Body of pancreas (tissue), 4 donors: ENCODE results near the gene DNMT3A.

Source experiments
- CTCF ChIP-seq, 7 experiments: fragments of 450-650 bp in 4 of 7; fragments of 200-600 bp in 3 of 7; sonication (generic) in 3 of 7; IDR thresholded peaks; one replicate each; pipeline ENCODE4 v1.5.1; 2016 to 2019; ENCODE audit warnings: antibody characterized with exemption in 7 of 7
- POLR2A ChIP-seq, 3 donors: fragments of 450-650 bp; IDR thresholded peaks; one replicate each; pipeline ENCODE4 v1.6.1; 2016; ENCODE audit warnings: antibody characterized with exemption in 3 of 3, mild to moderate bottlenecking in 2 of 3

GRCh38 chr2:25255745-25256487 lies 85.8 kb downstream of the DNMT3A start:
- TF ChIP-seq POLR2A (IDR thresholded peaks at IDR 0.05) (no peak), CTCF (IDR thresholded peaks at IDR 0.05) (no peak)
